ENCODE results near the gene CENATAC. TPM values are rescaled to one million over a fixed set of nuclear protein-coding genes. Genes with fewer than 3 reads are reported as not detected.
A peak's percentile ranks its signal among the peaks of the same experiment; 100 is the strongest.

CENATAC gene
- total RNA-seq, 1 experiment from 2014 or later, result 55.2 TPM

DNA sequence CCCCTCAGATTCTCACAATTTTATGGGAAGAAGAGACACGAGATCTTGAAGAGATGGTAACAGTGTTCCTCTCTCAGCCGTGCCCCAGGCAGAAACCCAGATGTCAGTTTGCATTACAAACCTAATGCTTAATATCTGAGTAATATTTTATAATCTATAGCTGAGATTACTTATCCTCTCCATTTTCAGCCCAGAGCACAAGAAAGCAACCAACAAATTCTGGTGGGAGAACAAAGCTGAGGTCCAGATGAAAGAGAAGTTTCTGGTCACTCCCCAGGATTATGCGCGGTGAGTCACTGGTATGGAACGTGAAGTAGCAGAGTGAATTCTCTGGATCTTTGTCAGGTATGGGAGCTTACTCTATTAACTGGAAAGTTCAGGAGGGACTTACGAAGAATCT is 884 bp downstream of the CENATAC start:
- no CpG with 5 or more reads among the region's 6 CpGs for WGBS (ENCODE audit: extremely low coverage, insufficient read length, low lambda C conversion rate)
- no peak overlapping the region for H2AK5ac ChIP-seq (ENCODE audit: insufficient read length, low read length)
- no peak overlapping the region for H3T11ph ChIP-seq (ENCODE audit: low read length)
- H3K4me2 ChIP-seq (ENCODE audit: insufficient read depth, insufficient read length, low read length), result peak overlapping the region; percentile 68
- peak overlapping the region; percentile 42; the same call in 1 of the 2 replicates for H3K14ac ChIP-seq (ENCODE audit: insufficient read depth, low read length)
- no peak overlapping the region for H3K4ac ChIP-seq (ENCODE audit: low read depth, low read length)
- H3K23ac ChIP-seq (ENCODE audit: insufficient read length, low read depth, low read length), result no peak overlapping the region
- Mint-ChIP-seq H3K27me3 (ENCODE audit: low read depth) (no peaks in the 10 kb centered on the region), H3K9me3 (no peaks in the 10 kb centered on the region), H3K36me3 (ENCODE audit: insufficient read depth in 1 of 3, low read depth in 3 of 3) (peaks cover 28 to 72% (median 53%) of the 10 kb centered on the region in 3 experiments), H3K27ac (peak overlapping the region; percentile 87 to 98 (median 98)), H3K4me3 (peak overlapping the region; percentile 95 to 99), H3K4me1 (peaks cover 17 to 18% of the 10 kb centered on the region in 2 experiments)
- no peaks in the 10 kb centered on the region for H3K79me1 ChIP-seq (ENCODE audit: insufficient read depth, low read depth, low read length, poor library complexity, severe bottlenecking)
- H3K27me3 ChIP-seq (ENCODE audit: insufficient read depth, low read length), result no peaks in the 10 kb centered on the region
- no peak overlapping the region for H2BK5ac ChIP-seq (ENCODE audit: insufficient read length, low read length)
- H3K23me2 ChIP-seq (ENCODE audit: insufficient read length, low read depth, low read length, poor library complexity, severe bottlenecking), result peaks cover 11% of the 10 kb centered on the region
- DNase-seq, result peak; percentile 66
- H4K91ac ChIP-seq (ENCODE audit: insufficient read length, low read depth, low read length), result no peak overlapping the region
- no peaks in the 10 kb centered on the region; the same call in 1 of the 2 replicates for H3K79me2 ChIP-seq (ENCODE audit: insufficient read depth, low read length)
- H2BK12ac ChIP-seq (ENCODE audit: insufficient read length, low read depth, low read length), result no peak overlapping the region
- no peak overlapping the region for H3K18ac ChIP-seq (ENCODE audit: insufficient read length, low read depth, low read length)
- no peaks in the 10 kb centered on the region for H4K20me1 ChIP-seq (ENCODE audit: control insufficient read depth, insufficient read depth, insufficient read length)
- no peak overlapping the region for H2BK20ac ChIP-seq (ENCODE audit: low read depth, low read length, poor library complexity, severe bottlenecking)
- TF ChIP-seq, protein P1, sequence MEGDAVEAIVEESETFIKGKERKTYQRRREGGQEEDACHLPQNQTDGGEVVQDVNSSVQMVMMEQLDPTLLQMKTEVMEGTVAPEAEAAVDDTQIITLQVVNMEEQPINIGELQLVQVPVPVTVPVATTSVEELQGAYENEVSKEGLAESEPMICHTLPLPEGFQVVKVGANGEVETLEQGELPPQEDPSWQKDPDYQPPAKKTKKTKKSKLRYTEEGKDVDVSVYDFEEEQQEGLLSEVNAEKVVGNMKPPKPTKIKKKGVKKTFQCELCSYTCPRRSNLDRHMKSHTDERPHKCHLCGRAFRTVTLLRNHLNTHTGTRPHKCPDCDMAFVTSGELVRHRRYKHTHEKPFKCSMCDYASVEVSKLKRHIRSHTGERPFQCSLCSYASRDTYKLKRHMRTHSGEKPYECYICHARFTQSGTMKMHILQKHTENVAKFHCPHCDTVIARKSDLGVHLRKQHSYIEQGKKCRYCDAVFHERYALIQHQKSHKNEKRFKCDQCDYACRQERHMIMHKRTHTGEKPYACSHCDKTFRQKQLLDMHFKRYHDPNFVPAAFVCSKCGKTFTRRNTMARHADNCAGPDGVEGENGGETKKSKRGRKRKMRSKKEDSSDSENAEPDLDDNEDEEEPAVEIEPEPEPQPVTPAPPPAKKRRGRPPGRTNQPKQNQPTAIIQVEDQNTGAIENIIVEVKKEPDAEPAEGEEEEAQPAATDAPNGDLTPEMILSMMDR (conservative IDR thresholded peaks at IDR 0.05), result no peak
- H2BK120ac ChIP-seq (ENCODE audit: low read depth, low read length, poor library complexity, severe bottlenecking), result no peak overlapping the region
- no peak overlapping the region for H2AFZ ChIP-seq (ENCODE audit: low read length)
- H3K9ac ChIP-seq (ENCODE audit: extremely low read depth, insufficient read length, low read length), result peak overlapping the region; percentile 81
- H4K5ac ChIP-seq (ENCODE audit: insufficient read length, low read depth, low read length), result peak overlapping the region; percentile 40
- no peak overlapping the region for H2BK15ac ChIP-seq (ENCODE audit: low read depth, low read length)
- H3K4me1 ChIP-seq (ENCODE audit: insufficient read depth, low read length), result no peaks in the 10 kb centered on the region
- H3K9me3 ChIP-seq (ENCODE audit: control insufficient read depth, low read depth, low read length), result no peaks in the 10 kb centered on the region
- no peak overlapping the region for H4K8ac ChIP-seq (replicated peaks; ENCODE audit: insufficient read length, low read depth, low read length)
- H3K27ac ChIP-seq (ENCODE audit: insufficient read length, low read depth, low read length), result peak overlapping the region; percentile 41
- H3K56ac ChIP-seq (ENCODE audit: insufficient read length, low read depth, low read length), result no peak overlapping the region
